Measurements from ENCODE around the gene ENO2. TPM values are rescaled to one million over a fixed set of nuclear protein-coding genes. Genes with fewer than 3 reads are reported as not detected.

The ENO2 gene
- total RNA-seq, 2 donors from 2014 or later, result 9.7 to 36.9 TPM

GRCh38 chr12:6963791-6964413 is 49.5 kb downstream of the ENO2 start:
- Histone ChIP-seq H3K36me3 (peaks cover 38% of the 10 kb centered on the region), H3K4me1 (peaks cover 0 to 53% of the 10 kb centered on the region in 2 donors), H3K9me3 (no peaks in the 10 kb centered on the region), H3K27ac (no peak overlapping the region), H3K27me3 (no peaks in the 10 kb centered on the region), H3K4me3 (no peak overlapping the region)
- DNase-seq (ENCODE audit: low spot score), result no peak
- no peak for TF ChIP-seq CTCF (IDR thresholded peaks at IDR 0.05)

GRCh38 chr12:6964605-6965025 is 50.2 kb downstream of the ENO2 start:
- Histone ChIP-seq H3K4me1 (peaks cover 0 to 55% of the 10 kb centered on the region in 2 donors), H3K9me3 (no peaks in the 10 kb centered on the region), H3K4me3 (no peak overlapping the region), H3K27me3 (no peaks in the 10 kb centered on the region), H3K27ac (peak overlapping the region; percentile 56 to 74), H3K36me3 (peaks cover 41% of the 10 kb centered on the region)
- TF ChIP-seq CTCF (IDR thresholded peaks at IDR 0.05), result no peak
- DNase-seq (ENCODE audit: low spot score), result no peak

GRCh38 chr12:6965026-6965661 is 50.8 kb downstream of the ENO2 start:
- Histone ChIP-seq H3K9me3 (no peaks in the 10 kb centered on the region), H3K36me3 (peaks cover 41% of the 10 kb centered on the region), H3K27ac (peak overlapping the region; percentile 56 to 74), H3K4me1 (peaks cover 0 to 54% of the 10 kb centered on the region in 2 donors), H3K4me3 (no peak overlapping the region), H3K27me3 (no peaks in the 10 kb centered on the region)
- TF ChIP-seq CTCF (IDR thresholded peaks at IDR 0.05), result peak; percentile 87 to 92
- peak; percentile 86 for DNase-seq (ENCODE audit: low spot score)

- H3K27me3 ChIP-seq, result no peaks in the 10 kb centered on the region
- H3K4me1 ChIP-seq, result peaks cover 0 to 49% of the 10 kb centered on the region in 2 donors
- H3K27ac ChIP-seq, result peak overlapping the region in 1 of 2 donors; percentile 74
- no peak for DNase-seq (ENCODE audit: low spot score)
- H3K36me3 ChIP-seq, result peaks cover 41% of the 10 kb centered on the region
- H3K4me3 ChIP-seq, result no peak overlapping the region
- TF ChIP-seq CTCF (IDR thresholded peaks at IDR 0.05), result no peak
- H3K9me3 ChIP-seq, result no peaks in the 10 kb centered on the region
These were observed 51.3 kb downstream of the ENO2 start for GRCh38 chr12:6965714-6966113.

- no peak for TF ChIP-seq CTCF (IDR thresholded peaks at IDR 0.05)
- Histone ChIP-seq H3K27ac (no peak overlapping the region), H3K4me3 (no peak overlapping the region), H3K9me3 (no peaks in the 10 kb centered on the region), H3K27me3 (no peaks in the 10 kb centered on the region), H3K36me3 (peaks cover 41% of the 10 kb centered on the region), H3K4me1 (peaks cover 0 to 45% of the 10 kb centered on the region in 2 donors)
- DNase-seq (ENCODE audit: low spot score), result no peak
These were observed 52.0 kb downstream of the ENO2 start for GRCh38 chr12:6966351-6966750.

All from right atrium auricular region (tissue), 2 donors.